ENCODE results near the gene KPNB1. TPM values are rescaled to one million over a fixed set of nuclear protein-coding genes. Genes with fewer than 3 reads are reported as not detected.

The KPNB1 gene
- total and polyA plus RNA-seq, 9 donors, result 63.4 to 346 (median 236) TPM

DNA sequence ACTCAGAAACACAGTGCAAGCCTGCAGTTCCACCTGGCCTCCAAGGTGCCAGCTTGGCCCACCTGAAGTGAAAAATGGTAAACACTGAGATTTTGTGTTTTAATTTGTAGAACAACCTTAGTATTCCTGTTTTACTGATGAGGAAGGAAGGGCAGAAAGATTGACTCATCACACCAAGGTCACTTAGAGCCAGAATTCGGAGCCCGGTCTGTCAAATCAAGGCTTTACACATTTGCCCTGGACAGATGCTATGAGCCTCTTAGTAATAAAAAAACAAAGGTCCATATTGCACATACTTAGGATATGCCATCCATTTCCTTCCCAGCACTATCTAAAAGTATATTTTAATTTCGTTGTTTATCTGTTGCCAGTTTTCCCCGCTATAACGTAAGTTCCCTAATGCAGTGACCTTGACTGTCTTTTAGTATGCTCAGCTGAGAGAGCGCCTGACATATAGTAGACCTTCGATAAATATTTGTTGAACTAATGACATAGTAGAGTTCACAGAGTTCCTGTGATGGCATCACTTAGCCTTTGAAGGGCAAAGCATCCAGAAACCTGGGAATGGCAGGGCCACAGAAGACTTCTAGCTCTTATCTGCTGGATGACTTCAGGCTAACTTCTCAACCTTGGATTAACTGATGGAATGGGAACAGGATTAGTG is 37.1 kb downstream of the KPNB1 start:
- TF ChIP-seq POLR2A (IDR thresholded peaks at IDR 0.05), result no peak
- TF ChIP-seq EP300 (IDR thresholded peaks at IDR 0.05), result no peak
- TF ChIP-seq, protein P1, sequence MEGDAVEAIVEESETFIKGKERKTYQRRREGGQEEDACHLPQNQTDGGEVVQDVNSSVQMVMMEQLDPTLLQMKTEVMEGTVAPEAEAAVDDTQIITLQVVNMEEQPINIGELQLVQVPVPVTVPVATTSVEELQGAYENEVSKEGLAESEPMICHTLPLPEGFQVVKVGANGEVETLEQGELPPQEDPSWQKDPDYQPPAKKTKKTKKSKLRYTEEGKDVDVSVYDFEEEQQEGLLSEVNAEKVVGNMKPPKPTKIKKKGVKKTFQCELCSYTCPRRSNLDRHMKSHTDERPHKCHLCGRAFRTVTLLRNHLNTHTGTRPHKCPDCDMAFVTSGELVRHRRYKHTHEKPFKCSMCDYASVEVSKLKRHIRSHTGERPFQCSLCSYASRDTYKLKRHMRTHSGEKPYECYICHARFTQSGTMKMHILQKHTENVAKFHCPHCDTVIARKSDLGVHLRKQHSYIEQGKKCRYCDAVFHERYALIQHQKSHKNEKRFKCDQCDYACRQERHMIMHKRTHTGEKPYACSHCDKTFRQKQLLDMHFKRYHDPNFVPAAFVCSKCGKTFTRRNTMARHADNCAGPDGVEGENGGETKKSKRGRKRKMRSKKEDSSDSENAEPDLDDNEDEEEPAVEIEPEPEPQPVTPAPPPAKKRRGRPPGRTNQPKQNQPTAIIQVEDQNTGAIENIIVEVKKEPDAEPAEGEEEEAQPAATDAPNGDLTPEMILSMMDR (IDR thresholded peaks at IDR 0.05), result no peak
- no peak overlapping the region for H3K27ac ChIP-seq
- no peaks in the 10 kb centered on the region for H3K9me3 ChIP-seq
- no peak for DNase-seq
- H3K27me3 ChIP-seq, result no peaks in the 10 kb centered on the region
- 44 to 63% (median 54%) methylated on average over 7 of the region's 7 CpGs for WGBS, 3 donors
- H3K36me3 ChIP-seq, result no peaks in the 10 kb centered on the region
- intact Hi-C loops (cut with DNase I), result no loop called here
- H3K4me1 ChIP-seq (ENCODE audit: insufficient read depth), result peaks cover 4% of the 10 kb centered on the region
- no peak overlapping the region for H3K4me3 ChIP-seq

DNA sequence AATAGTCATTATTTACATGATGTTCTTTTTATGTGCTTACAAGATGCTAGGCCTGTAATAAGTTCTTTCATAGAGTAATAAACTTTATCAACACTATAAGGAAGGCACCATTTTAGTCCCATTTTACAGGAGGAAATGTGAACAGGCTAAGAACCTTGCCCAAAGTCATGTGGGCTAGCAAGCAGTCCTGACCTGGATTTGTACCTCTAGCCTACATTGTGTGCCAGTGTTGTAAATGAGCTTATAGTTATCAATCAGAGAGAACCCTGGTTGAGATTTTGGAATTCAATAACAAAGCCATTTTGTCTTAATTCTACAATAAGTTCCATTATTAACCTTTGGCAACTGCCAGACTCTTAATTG is 37.6 kb downstream of the KPNB1 start:
- TF ChIP-seq EP300 (IDR thresholded peaks at IDR 0.05), result no peak
- no peak for TF ChIP-seq POLR2A (IDR thresholded peaks at IDR 0.05)
- TF ChIP-seq, protein P1 (IDR thresholded peaks at IDR 0.05), result no peak
- no peaks in the 10 kb centered on the region for H3K9me3 ChIP-seq
- H3K4me3 ChIP-seq, result no peak overlapping the region
- H3K4me1 ChIP-seq (ENCODE audit: insufficient read depth), result peaks cover 4% of the 10 kb centered on the region
- no peaks in the 10 kb centered on the region for H3K36me3 ChIP-seq
- intact Hi-C loops (cut with DNase I), result no loop called here
- no peak for DNase-seq
- H3K27ac ChIP-seq, result no peak overlapping the region
- H3K27me3 ChIP-seq, result no peaks in the 10 kb centered on the region

DNA sequence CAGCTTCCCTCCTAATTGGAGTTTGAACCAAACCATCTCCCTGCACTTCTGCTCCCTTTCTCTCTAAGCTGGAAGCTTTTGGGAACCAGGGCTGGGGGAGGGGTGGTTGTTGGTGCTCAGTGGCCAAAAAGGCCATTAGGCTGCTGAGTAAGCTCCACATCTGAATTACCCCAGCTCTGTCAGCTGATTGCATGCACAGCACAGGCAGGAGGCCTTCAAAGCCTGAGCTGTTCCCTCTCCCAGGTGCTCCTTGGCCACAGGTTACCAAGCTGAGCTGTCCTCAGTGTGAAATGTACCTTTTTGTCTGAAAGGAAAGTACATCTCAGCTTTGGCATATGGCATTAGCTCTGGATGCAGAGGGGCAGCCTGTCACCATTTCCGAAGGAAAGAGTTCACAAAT is 38.0 kb downstream of the KPNB1 start:
- intact Hi-C loops (cut with DNase I), result no loop called here
- peaks cover 4% of the 10 kb centered on the region for H3K4me1 ChIP-seq (ENCODE audit: insufficient read depth)
- H3K9me3 ChIP-seq, result no peaks in the 10 kb centered on the region
- H3K36me3 ChIP-seq, result no peaks in the 10 kb centered on the region
- 43 to 79% (median 58%) methylated on average over 1 of the region's 1 CpG for WGBS, 3 donors
- no peak overlapping the region for H3K4me3 ChIP-seq
- TF ChIP-seq, protein P1 (IDR thresholded peaks at IDR 0.05), result no peak
- TF ChIP-seq EP300 (IDR thresholded peaks at IDR 0.05) (no peak), POLR2A (IDR thresholded peaks at IDR 0.05) (no peak)
- peak overlapping the region in 1 of 2 donors; percentile 6 for H3K27ac ChIP-seq
- no peaks in the 10 kb centered on the region for H3K27me3 ChIP-seq
- DNase-seq, result no peak

DNA sequence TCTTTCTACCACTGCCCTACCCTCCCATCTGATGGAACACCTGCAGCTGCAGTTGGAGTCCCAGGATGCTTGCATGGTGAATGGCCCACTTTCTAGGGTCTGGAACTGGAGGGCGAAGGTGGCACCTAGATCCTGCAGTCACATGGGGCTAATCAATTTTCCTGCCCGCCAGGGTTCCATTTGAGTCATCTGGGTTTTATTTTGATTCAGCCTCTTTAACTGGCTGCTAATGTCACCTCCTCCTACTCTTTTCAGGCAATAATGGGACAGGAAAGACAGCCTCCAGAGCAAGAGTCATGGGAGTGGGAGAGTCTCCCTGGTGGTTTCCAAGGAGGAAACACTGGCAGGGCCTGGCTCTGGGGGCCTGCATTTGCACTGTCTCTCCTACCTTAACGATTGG is 40.4 kb downstream of the KPNB1 start:
- no peaks in the 10 kb centered on the region for H3K9me3 ChIP-seq
- H3K27ac ChIP-seq, result no peak overlapping the region
- no peaks in the 10 kb centered on the region for H3K36me3 ChIP-seq
- DNase-seq, result no peak
- H3K27me3 ChIP-seq, result no peaks in the 10 kb centered on the region
- WGBS, 3 donors, result 56 to 62% (median 59%) methylated on average over 3 of the region's 3 CpGs
- peaks cover 4% of the 10 kb centered on the region for H3K4me1 ChIP-seq (ENCODE audit: insufficient read depth)
- no peak overlapping the region for H3K4me3 ChIP-seq
- intact Hi-C loops (cut with DNase I), result no loop called here
- TF ChIP-seq EP300 (IDR thresholded peaks at IDR 0.05) (no peak), POLR2A (IDR thresholded peaks at IDR 0.05) (no peak)

DNA sequence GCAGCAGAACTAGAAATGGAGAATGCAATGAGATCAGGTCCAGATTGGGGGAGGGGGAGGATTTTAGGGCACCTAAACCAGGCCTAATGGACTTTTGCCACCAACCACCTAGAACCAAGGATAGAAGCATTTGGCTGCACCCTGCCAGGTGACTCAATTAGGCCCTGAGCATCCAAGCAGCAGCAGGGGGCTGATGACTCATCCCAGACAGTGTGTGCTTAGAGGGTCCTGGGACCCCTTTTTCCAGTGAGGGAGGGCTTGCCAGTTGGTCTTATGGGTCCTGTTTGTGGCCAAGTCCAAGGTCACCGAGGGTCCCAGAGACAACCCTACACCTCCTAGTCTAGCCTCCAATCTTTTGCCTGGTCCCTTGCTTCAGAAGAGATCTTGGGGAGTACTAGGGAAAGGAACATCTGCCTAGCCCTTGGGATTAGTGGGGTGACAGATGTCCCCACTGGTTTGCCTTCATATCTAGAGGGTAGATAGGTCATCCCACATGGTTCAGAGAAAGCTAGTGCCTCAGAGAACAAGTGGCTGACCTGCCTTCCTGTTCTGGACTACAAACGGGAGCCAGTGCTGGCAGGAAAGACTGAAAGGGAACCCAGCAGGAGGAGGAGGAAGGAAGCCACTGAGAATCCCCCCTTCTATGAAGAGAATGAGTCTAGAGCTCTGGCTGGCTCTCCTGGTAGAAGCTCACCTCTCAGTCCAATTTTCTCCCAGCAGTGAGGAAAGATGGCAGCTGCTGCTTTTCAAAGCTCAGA is 42.6 kb downstream of the KPNB1 start:
- intact Hi-C loops (cut with DNase I), result no loop called here
- no peak for DNase-seq
- no peak overlapping the region for H3K4me3 ChIP-seq
- 52 to 57% (median 56%) methylated on average over 2 of the region's 2 CpGs for WGBS, 3 donors
- H3K27me3 ChIP-seq, result no peaks in the 10 kb centered on the region
- no peaks in the 10 kb centered on the region for H3K36me3 ChIP-seq
- no peak overlapping the region for H3K27ac ChIP-seq
- TF ChIP-seq EP300 (IDR thresholded peaks at IDR 0.05) (no peak), POLR2A (IDR thresholded peaks at IDR 0.05) (no peak)
- TF ChIP-seq, protein P1 (IDR thresholded peaks at IDR 0.05), result no peak
- peaks cover 3% of the 10 kb centered on the region for H3K4me1 ChIP-seq (ENCODE audit: insufficient read depth)
- H3K9me3 ChIP-seq, result no peaks in the 10 kb centered on the region

All from ovary (tissue), 9 donors.